Stimulated activated CD8-positive, alpha-beta memory T cell treated with anti-CD3 and anti-CD28 coated beads, Interleukin-7, amount 100 ng/mL, for 4 hours (primary cell): ENCODE results near the gene UFD1.

ENCODE experiments used
- DNase-seq, 2 donors: peaks; one replicate each; pipeline ENCODE4 v3.0.0-alpha.2; 2020; ENCODE audit warnings: low read depth in 2 of 2

UFD1 gene

GRCh38 chr22:19471572-19471971 lies 7.4 kb downstream of the UFD1 start:
- no peak for DNase-seq

- DNase-seq = no peak
Measured at GRCh38 chr22:19470010-19470409, 9.0 kb downstream of the UFD1 start.

- DNase-seq = no peak
Measured at GRCh38 chr22:19469421-19469820, 9.6 kb downstream of the UFD1 start.

GRCh38 chr22:19467912-19468311 lies 11.1 kb downstream of the UFD1 start:
- no peak for DNase-seq

GRCh38 chr22:19466848-19467752 lies 11.9 kb downstream of the UFD1 start:
- no peak for DNase-seq

GRCh38 chr22:19466126-19466716 lies 12.8 kb downstream of the UFD1 start:
- DNase-seq = no peak

GRCh38 chr22:19464975-19465374 lies 14.0 kb downstream of the UFD1 start:
- DNase-seq = no peak

GRCh38 chr22:19464546-19464945 lies 14.4 kb downstream of the UFD1 start:
- DNase-seq = no peak

GRCh38 chr22:19463491-19464469 lies 15.2 kb downstream of the UFD1 start:
- no peak for DNase-seq

GRCh38 chr22:19463008-19463407 lies 16.0 kb downstream of the UFD1 start:
- no peak for DNase-seq

GRCh38 chr22:19461506-19461905 lies 17.5 kb downstream of the UFD1 start:
- DNase-seq = no peak

- no peak for DNase-seq
Measured at GRCh38 chr22:19460036-19460435, 19.0 kb downstream of the UFD1 start.

- DNase-seq = no peak
Measured at GRCh38 chr22:19457828-19458428, 21.1 kb downstream of the UFD1 start.

GRCh38 chr22:19456541-19456940 lies 22.5 kb downstream of the UFD1 start:
- DNase-seq = no peak

GRCh38 chr22:19455585-19456370 lies 23.2 kb downstream of the UFD1 start:
- no peak for DNase-seq

GRCh38 chr22:19455033-19455432 lies 24.0 kb downstream of the UFD1 start:
- DNase-seq = no peak

- DNase-seq = no peak
Measured at GRCh38 chr22:19454156-19454555, 24.8 kb downstream of the UFD1 start.

GRCh38 chr22:19453718-19454117 lies 25.3 kb downstream of the UFD1 start:
- DNase-seq = no peak

- no peak for DNase-seq
Measured at GRCh38 chr22:19451570-19451969, 27.4 kb downstream of the UFD1 start.

- no peak for DNase-seq
Measured at GRCh38 chr22:19450363-19451175, 28.4 kb downstream of the UFD1 start.
